GM12872 (cell line): ENCODE results near the gene ANO3.

Experiments used
- TF ChIP-seq, protein P1 (sequence below): IDR thresholded peaks from 3 replicates; pipeline ENCODE4 v1.5.1; 2011; ENCODE audit warnings: low read depth, mild to moderate bottlenecking, low read length, moderate library complexity; ENCODE audit not compliant: insufficient read depth

The ANO3 gene

DNA sequence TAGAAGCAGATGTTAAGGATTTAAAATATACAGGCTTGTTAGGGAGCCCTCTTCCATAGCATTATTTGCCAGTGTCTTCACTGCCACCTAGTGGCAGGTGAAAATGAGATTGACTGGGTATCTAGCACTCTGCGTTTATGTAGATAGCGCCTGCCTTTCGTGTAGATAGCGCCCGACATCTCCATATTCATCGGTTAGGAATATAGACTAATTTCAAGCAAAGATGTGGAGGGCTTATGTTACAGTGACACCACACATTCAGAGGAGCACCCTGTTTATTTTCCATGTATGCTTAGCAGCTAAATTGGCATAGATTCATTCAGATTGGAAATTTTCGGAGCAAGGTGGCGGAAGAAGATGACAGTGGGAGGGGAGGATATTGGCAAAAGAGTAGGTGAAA is 318.0 kb downstream of the ANO3 start:
- TF ChIP-seq, protein P1, sequence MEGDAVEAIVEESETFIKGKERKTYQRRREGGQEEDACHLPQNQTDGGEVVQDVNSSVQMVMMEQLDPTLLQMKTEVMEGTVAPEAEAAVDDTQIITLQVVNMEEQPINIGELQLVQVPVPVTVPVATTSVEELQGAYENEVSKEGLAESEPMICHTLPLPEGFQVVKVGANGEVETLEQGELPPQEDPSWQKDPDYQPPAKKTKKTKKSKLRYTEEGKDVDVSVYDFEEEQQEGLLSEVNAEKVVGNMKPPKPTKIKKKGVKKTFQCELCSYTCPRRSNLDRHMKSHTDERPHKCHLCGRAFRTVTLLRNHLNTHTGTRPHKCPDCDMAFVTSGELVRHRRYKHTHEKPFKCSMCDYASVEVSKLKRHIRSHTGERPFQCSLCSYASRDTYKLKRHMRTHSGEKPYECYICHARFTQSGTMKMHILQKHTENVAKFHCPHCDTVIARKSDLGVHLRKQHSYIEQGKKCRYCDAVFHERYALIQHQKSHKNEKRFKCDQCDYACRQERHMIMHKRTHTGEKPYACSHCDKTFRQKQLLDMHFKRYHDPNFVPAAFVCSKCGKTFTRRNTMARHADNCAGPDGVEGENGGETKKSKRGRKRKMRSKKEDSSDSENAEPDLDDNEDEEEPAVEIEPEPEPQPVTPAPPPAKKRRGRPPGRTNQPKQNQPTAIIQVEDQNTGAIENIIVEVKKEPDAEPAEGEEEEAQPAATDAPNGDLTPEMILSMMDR, result peak; percentile 70

DNA sequence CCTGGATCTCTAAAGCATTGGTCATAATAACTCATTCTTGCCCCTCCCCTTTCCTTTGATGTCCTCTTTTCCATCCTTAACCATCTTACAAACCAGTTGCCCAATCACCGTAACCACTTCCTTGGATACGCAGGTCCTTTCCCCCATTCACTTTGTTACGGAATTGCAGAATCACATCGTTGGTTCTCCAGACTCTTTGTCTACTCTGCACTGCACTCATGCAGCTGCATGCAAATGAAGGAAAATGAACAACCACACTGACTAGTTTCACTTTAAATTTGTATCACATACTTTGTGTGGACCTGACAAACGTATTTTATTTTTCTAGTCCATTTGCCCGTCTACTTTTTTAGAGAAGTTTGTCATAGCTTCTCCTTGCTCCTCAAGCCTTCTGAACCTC is 320.0 kb downstream of the ANO3 start:
- TF ChIP-seq, protein P1, result no peak

DNA sequence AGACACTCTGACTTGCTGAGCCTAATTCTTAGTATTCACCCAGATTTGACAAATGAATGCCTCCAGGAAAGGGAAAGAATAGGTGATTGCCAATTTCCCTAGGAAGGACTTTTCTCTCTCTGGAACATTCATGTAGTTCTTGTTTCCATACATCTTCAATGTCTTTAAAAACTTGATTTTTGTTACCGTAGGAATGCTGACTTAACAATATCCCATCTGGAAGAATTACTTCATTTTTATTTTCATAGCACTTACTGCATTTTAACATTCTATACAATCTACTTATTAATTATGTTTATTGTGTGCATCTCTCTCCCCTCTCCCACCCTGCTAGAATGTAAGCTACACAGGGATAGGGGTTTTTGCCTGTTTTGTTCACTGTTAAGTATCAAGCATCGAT is 323.4 kb downstream of the ANO3 start:
- TF ChIP-seq, protein P1, result no peak

DNA sequence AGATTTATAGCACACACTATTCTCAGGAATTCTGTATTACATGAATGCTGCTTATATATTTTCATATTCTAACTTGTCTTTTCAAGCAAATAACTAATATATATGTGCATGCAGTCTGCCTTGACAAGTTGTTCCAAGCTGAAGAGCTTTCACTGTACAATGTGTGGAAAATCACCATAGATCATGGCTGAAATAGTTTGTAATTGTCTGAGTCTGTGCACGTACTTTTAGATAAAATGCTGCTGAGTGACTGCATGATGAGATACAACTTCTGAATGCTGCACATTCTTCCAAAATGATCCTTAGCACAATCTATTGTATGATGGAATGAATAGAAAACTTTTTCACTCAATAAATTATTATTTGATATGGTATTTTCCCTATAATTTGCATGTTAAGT is 331.0 kb downstream of the ANO3 start:
- TF ChIP-seq, protein P1, result no peak

DNA sequence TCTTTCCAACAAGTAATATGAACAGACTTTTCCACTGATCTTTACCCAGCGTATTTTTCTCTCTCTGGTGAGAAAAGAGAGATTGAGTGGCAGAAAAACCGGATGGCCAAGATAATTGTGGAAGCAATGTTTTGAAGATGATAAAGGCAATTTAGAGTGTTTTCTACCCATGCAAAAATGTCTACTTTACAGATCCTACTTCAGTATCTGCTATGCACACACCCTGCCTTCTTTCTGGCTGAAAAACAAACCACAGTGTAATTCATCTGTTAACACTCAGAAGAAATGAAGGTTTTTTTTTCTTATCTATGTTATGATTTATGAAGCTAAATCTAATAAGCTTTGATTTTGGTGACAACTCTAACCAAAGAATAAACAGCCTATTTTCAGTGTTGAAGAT is 333.1 kb downstream of the ANO3 start:
- TF ChIP-seq, protein P1, result no peak

DNA sequence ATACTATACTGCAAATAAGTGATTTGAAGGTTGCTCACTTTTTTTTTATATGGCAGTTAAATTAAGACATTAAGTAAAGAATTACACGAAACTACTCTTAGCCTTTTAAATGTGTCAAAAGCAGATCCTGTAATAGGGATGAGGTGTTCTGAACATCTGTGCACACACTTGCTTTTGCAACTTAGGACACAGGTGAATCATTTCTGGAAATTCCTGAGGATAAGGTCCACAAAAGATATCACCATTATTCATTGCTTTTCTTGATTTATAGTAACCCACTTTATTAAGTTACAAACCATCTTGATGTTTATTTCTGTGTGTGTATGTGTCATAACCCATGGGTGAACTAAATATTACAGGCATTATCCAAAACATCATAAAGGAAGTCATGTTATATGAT is 334.0 kb downstream of the ANO3 start:
- TF ChIP-seq, protein P1, result no peak

DNA sequence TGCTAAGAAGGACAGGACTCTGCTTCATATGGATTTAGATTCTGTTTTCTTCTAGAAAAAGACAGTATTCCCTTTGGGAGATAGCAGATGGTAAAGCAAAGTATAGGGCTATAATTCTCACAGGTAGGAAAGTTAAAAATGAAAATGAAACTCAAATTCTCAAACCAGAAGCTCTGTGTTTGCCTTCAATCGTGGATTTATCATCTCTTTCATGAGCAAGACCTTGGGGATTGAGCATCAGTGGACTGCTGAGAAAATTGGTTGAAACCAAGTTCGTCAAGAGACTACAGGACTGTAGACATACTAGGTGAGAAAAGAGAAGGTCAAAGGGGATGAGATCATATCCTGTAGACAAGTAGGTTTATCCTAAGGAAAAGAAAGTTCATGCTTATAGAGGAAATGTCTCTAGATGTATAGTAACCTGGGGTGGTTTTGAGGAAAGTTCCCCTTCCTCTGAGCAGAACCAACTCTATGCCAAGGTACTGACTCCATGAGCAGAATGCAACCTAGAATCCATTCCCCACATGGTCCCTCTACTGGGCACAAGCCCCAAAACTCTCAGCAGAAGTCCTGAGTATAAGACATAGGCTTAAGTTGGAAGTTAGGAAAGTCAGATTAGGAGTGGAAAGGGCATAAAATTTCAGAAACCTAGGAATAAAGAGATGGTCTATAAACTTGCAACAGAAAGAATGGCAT is 343.5 kb downstream of the ANO3 start:
- TF ChIP-seq, protein P1, result no peak
